Activated naive CD4-positive, alpha-beta T cell treated with anti-CD3 and anti-CD28 coated beads for 36 hours (primary cell): ENCODE results near the gene GRIK3. TPM values are rescaled to one million over a fixed set of nuclear protein-coding genes. Genes with fewer than 3 reads are reported as not detected.
"Not testable (repeated sequence)": the region's sequence is repeated elsewhere in the genome, so short reads cannot be mapped to it uniquely, and the experiment has no call there.

ENCODE experiments used
- CTCF ChIA-PET: fragments of 350-600 bp; sonication (Branson Sonifier 250); formaldehyde crosslinking; loops from one replicate; lab custom pipeline; 2021; ENCODE audit warnings: antibody characterized with exemption; lab: Charles Lee
- DNase-seq: peaks from one replicate; pipeline ENCODE4 v3.0.0-alpha.2; 2020
- H3K27ac Mint-ChIP-seq: one replicate; pipeline ENCODE4 v1.8.0; 2021; ENCODE audit warnings: mild to moderate bottlenecking, mixed read lengths
- H3K27me3 Mint-ChIP-seq: one replicate; pipeline ENCODE4 v1.8.0; 2021; ENCODE audit warnings: low read depth, mixed read lengths
- H3K36me3 Mint-ChIP-seq: one replicate; pipeline ENCODE4 v1.8.0; 2021; ENCODE audit warnings: low read depth, mixed read lengths
- H3K4me1 Mint-ChIP-seq: one replicate; pipeline ENCODE4 v1.8.0; 2021; ENCODE audit warnings: low read depth, mixed read lengths
- H3K4me3 Mint-ChIP-seq: one replicate; pipeline ENCODE4 v1.8.0; 2021; ENCODE audit warnings: mild to moderate bottlenecking, moderate library complexity, mixed read lengths
- H3K9me3 Mint-ChIP-seq: one replicate; pipeline ENCODE4 v1.8.0; 2021; ENCODE audit warnings: mixed read lengths
- intact Hi-C: fragments of 100-400 bp; cut with micrococcal nuclease; formaldehyde crosslinking; loops from one replicate; pipeline ENCODE4 v1.15.1; 2023
- total RNA-seq, 2 experiments: library from RNA; stranded (reverse); gene quantifications; one replicate each; pipeline ENCODE4 v1.2.3, GENCODE V29; 2021

GRIK3 gene
- total RNA-seq, 2 experiments from 2014 or later = not detected

- H3K36me3 Mint-ChIP-seq, intact Hi-C loops, CTCF ChIA-PET, H3K4me1 Mint-ChIP-seq, H3K4me3 Mint-ChIP-seq, H3K9me3 Mint-ChIP-seq, H3K27ac Mint-ChIP-seq, DNase-seq: not testable (repeated sequence)
- peaks cover 23% of the 10 kb centered on the region for H3K27me3 Mint-ChIP-seq
Measured at GRCh38 chr1:36767429-36767828, 266.9 kb downstream of the GRIK3 start.

GRCh38 chr1:36766481-36766880, 267.8 kb downstream of the GRIK3 start:
- Mint-ChIP-seq H3K9me3 (no peaks in the 10 kb centered on the region), H3K27me3 (peaks cover 19% of the 10 kb centered on the region), H3K27ac (no peak overlapping the region), H3K4me1 (no peaks in the 10 kb centered on the region), H3K36me3 (no peaks in the 10 kb centered on the region), H3K4me3 (no peak overlapping the region)
- CTCF ChIA-PET = no interaction called here
- DNase-seq = no peak
- intact Hi-C loops = no loop called here

DNA sequence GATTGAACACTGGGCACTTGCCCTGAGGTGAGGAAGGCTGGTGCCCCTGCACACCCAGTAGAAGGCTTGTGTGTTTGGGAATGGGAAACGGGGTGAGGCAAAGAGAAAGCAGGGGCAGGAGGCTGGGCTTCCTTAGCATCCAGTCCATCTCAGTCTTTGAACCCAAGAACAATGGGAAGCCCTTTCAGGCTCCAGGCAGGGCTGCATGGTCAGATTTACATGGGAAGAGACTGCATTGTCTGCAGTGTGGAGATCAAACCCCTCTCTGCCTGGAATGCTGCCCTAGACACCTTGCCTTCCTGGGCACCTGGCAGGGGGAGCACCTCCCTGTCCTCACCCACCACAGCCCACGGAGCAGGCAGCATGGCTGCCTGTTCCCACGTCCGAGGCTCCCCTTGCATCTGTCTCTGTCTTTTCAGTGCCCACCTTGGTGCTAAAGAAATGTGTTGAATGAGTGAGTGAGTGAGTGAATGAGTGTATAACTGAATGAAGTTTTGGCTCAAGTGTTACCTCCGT, 268.5 kb downstream of the GRIK3 start:
- Mint-ChIP-seq H3K27ac (no peak overlapping the region), H3K4me3 (no peak overlapping the region), H3K4me1 (no peaks in the 10 kb centered on the region), H3K36me3 (no peaks in the 10 kb centered on the region), H3K9me3 (no peaks in the 10 kb centered on the region), H3K27me3 (peaks cover 15% of the 10 kb centered on the region)
- no peak for DNase-seq
- intact Hi-C loops = no loop called here
- CTCF ChIA-PET = no interaction called here

GRCh38 chr1:36764798-36765197, 269.5 kb downstream of the GRIK3 start:
- Mint-ChIP-seq H3K36me3 (no peaks in the 10 kb centered on the region), H3K4me3 (no peak overlapping the region), H3K9me3 (no peaks in the 10 kb centered on the region), H3K27me3 (peaks cover 7% of the 10 kb centered on the region), H3K4me1 (no peaks in the 10 kb centered on the region), H3K27ac (no peak overlapping the region)
- CTCF ChIA-PET = interaction anchor here (0.6 kb wide), 1 partner anchor 203 kb away, joined by 3 read pairs; no protein-coding TSS in a partner anchor
- intact Hi-C loops = no loop called here
- no peak for DNase-seq

GRCh38 chr1:36763771-36764170, 270.5 kb downstream of the GRIK3 start:
- H3K27me3 Mint-ChIP-seq = peaks cover 2% of the 10 kb centered on the region
- CTCF ChIA-PET = no interaction called here
- peaks cover 2% of the 10 kb centered on the region for H3K9me3 Mint-ChIP-seq
- no peak overlapping the region for H3K4me3 Mint-ChIP-seq
- intact Hi-C loops = no loop called here
- DNase-seq = no peak
- H3K4me1 Mint-ChIP-seq = no peaks in the 10 kb centered on the region
- no peak overlapping the region for H3K27ac Mint-ChIP-seq
- H3K36me3 Mint-ChIP-seq = no peaks in the 10 kb centered on the region

DNA sequence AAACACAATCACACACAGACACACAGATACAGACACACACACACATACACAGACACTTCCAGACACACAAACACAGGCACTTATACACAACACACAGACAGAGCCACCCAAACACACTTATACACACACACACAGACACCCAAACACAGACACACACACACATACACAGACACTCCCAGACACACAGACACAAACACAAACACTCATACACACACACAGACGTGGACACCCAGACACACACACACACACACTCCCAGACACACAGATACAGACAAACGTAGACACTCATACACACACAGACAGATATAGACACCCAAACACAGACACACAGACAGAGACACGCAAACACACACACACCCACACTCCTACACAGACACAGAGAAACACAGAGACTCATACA, 272.1 kb downstream of the GRIK3 start:
- H3K9me3 Mint-ChIP-seq = peaks cover 2% of the 10 kb centered on the region
- DNase-seq = no peak
- no peak overlapping the region for H3K4me3 Mint-ChIP-seq
- no peak overlapping the region for H3K27ac Mint-ChIP-seq
- intact Hi-C loops = no loop called here
- H3K36me3 Mint-ChIP-seq = no peaks in the 10 kb centered on the region
- CTCF ChIA-PET = no interaction called here
- no peaks in the 10 kb centered on the region for H3K4me1 Mint-ChIP-seq
- no peaks in the 10 kb centered on the region for H3K27me3 Mint-ChIP-seq

- intact Hi-C loops = no loop called here
Measured at GRCh38 chr1:36761113-36761512, 273.2 kb downstream of the GRIK3 start.

DNA sequence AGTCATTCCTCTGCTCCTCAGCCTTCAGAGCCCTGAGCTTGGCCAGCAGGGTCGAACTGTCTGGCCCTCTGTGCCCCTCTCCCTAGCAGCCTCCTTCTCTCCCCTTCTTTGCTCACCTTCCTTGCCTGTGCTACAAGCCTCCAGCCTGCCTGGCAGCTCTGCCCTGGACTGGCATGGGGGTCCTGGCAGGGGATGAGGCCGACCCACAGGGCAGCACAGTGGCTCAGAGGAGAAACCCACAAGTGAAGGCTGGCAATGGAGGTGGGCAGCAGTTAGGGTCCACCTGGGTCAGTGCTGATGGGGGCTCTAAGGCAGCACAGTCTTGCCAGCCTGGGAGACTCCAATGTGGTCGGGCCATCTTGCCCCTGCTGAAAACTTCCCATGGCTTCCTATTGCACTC, 274.2 kb downstream of the GRIK3 start:
- no peaks in the 10 kb centered on the region for H3K4me1 Mint-ChIP-seq
- H3K9me3 Mint-ChIP-seq = peaks cover 2% of the 10 kb centered on the region
- DNase-seq = no peak
- H3K27ac Mint-ChIP-seq = no peak overlapping the region
- H3K27me3 Mint-ChIP-seq = peaks cover 6% of the 10 kb centered on the region
- H3K36me3 Mint-ChIP-seq = no peaks in the 10 kb centered on the region
- CTCF ChIA-PET = no interaction called here
- intact Hi-C loops = no loop called here
- no peak overlapping the region for H3K4me3 Mint-ChIP-seq

More at GRCh38 chr1:36761113-36761512, 273.2 kb downstream of the GRIK3 start:
- no peak for DNase-seq
- CTCF ChIA-PET = no interaction called here
- Mint-ChIP-seq H3K4me3 (no peak overlapping the region), H3K36me3 (no peaks in the 10 kb centered on the region), H3K27me3 (peaks cover 3% of the 10 kb centered on the region), H3K27ac (no peak overlapping the region), H3K9me3 (peaks cover 2% of the 10 kb centered on the region), H3K4me1 (no peaks in the 10 kb centered on the region)

- CTCF ChIA-PET = no interaction called here
- H3K27ac Mint-ChIP-seq = no peak overlapping the region
- peaks cover 2% of the 10 kb centered on the region for H3K9me3 Mint-ChIP-seq
- no peaks in the 10 kb centered on the region for H3K4me1 Mint-ChIP-seq
- no peak for DNase-seq
- peaks cover 9% of the 10 kb centered on the region for H3K27me3 Mint-ChIP-seq
- no peak overlapping the region for H3K4me3 Mint-ChIP-seq
- intact Hi-C loops = no loop called here
- no peaks in the 10 kb centered on the region for H3K36me3 Mint-ChIP-seq
Measured at GRCh38 chr1:36759355-36759754, 275.0 kb downstream of the GRIK3 start.

- intact Hi-C loops = no loop called here
Measured at GRCh38 chr1:36755303-36756230, 278.7 kb downstream of the GRIK3 start.

GRCh38 chr1:36754366-36754765, 279.9 kb downstream of the GRIK3 start:
- intact Hi-C loops = no loop called here
- no peaks in the 10 kb centered on the region for H3K36me3 Mint-ChIP-seq
- no peaks in the 10 kb centered on the region for H3K4me1 Mint-ChIP-seq
- peaks cover 9% of the 10 kb centered on the region for H3K27me3 Mint-ChIP-seq
- peaks cover under 1% of the 10 kb centered on the region for H3K9me3 Mint-ChIP-seq
- H3K4me3 Mint-ChIP-seq = no peak overlapping the region
- CTCF ChIA-PET = no interaction called here
- no peak overlapping the region for H3K27ac Mint-ChIP-seq
- no peak for DNase-seq

More at GRCh38 chr1:36755303-36756230, 278.7 kb downstream of the GRIK3 start:
- no peaks in the 10 kb centered on the region for H3K36me3 Mint-ChIP-seq
- CTCF ChIA-PET = no interaction called here
- no peak overlapping the region for H3K4me3 Mint-ChIP-seq
- peaks cover 9% of the 10 kb centered on the region for H3K27me3 Mint-ChIP-seq
- DNase-seq = no peak
- H3K27ac Mint-ChIP-seq = no peak overlapping the region
- no peaks in the 10 kb centered on the region for H3K4me1 Mint-ChIP-seq
- H3K9me3 Mint-ChIP-seq = peaks cover 2% of the 10 kb centered on the region

DNA sequence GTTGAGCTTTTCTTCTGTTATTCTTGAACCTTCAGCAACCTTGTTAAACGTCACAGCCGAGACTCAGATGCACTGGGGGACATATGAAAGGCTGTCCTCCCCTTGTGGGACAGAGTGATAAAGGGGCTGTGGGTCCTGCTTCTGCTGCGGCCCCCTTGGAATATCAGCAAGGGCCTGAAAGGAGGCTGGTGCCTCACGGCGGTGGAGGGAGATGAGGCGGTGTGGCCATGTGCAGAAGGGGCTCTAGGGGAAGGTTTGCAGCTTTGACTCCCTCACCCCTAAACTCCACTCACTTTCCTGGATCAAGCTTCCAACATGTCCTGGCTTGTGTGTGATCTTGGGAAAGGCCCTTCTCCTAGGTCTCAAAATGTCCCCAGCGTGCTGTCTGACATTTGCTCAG, 280.9 kb downstream of the GRIK3 start:
- no peak overlapping the region for H3K27ac Mint-ChIP-seq
- peaks cover 14% of the 10 kb centered on the region for H3K27me3 Mint-ChIP-seq
- H3K36me3 Mint-ChIP-seq = no peaks in the 10 kb centered on the region
- intact Hi-C loops = no loop called here
- H3K4me1 Mint-ChIP-seq = no peaks in the 10 kb centered on the region
- CTCF ChIA-PET = interaction anchor here (0.6 kb wide), 1 partner anchor 934 kb away, joined by 3 read pairs; no protein-coding TSS in a partner anchor
- H3K4me3 Mint-ChIP-seq = no peak overlapping the region
- no peaks in the 10 kb centered on the region for H3K9me3 Mint-ChIP-seq
- no peak for DNase-seq
